Neural cell (in vitro differentiated cells): Measurements from ENCODE around the gene LARP1. TPM values are rescaled to one million over a fixed set of nuclear protein-coding genes. Genes with fewer than 3 reads are reported as not detected.

Experiments used
- H2AFZ ChIP-seq: fragments of 200-600, 300-800 bp; sonication (generic), shearing (Covaris generic); 2 replicates; pipeline ENCODE4 v1.6.0; 2014; ENCODE audit warnings: low read depth, mild to moderate bottlenecking, antibody characterized with exemption, low read length, moderate library complexity
- H3F3A ChIP-seq: fragments of 200-600 bp; shearing (Covaris generic); 2 replicates; pipeline ENCODE4 v1.6.1; 2016; ENCODE audit warnings: mild to moderate bottlenecking, moderate library complexity, mixed read lengths, antibody characterized with exemption, low read length; ENCODE audit not compliant: insufficient read depth, poor library complexity, severe bottlenecking
- H3K27ac ChIP-seq: fragments of 200-600, 300-800 bp; sonication (generic), shearing (Covaris generic); 2 replicates; pipeline ENCODE4 v1.5.1; 2014; ENCODE audit warnings: mild to moderate bottlenecking, low read length, moderate library complexity
- H3K27me3 ChIP-seq: fragments of 300-800, 200-600 bp; sonication (generic), shearing (Covaris generic); 2 replicates; pipeline ENCODE4 v1.6.0; 2014; ENCODE audit warnings: mild to moderate bottlenecking, low read depth, low read length, moderate library complexity; ENCODE audit not compliant: insufficient read depth
- H3K36me3 ChIP-seq: fragments of 300-800, 200-600 bp; sonication (generic), shearing (Covaris generic); 2 replicates; pipeline ENCODE4 v1.5.1; 2014; ENCODE audit warnings: mild to moderate bottlenecking, antibody characterized with exemption, low read length, moderate library complexity; ENCODE audit not compliant: insufficient read depth
- H3K4me2 ChIP-seq: fragments of 300-800, 200-600 bp; sonication (generic), shearing (Covaris generic); 2 replicates; pipeline ENCODE4 v1.6.0; 2014; ENCODE audit warnings: mild to moderate bottlenecking, low read length
- H3K4me3 ChIP-seq: fragments of 300-800, 200-600 bp; sonication (generic), shearing (Covaris generic); 2 replicates; pipeline ENCODE4 v1.5.1; 2014; ENCODE audit warnings: mild to moderate bottlenecking, low read length, moderate library complexity
- H3K79me2 ChIP-seq: fragments of 200-600 bp; shearing (Covaris generic); replicated peaks from 2 replicates; pipeline ENCODE4 v1.6.0; 2014; ENCODE audit warnings: mild to moderate bottlenecking, low read length, moderate library complexity; ENCODE audit not compliant: insufficient read depth
- H3K9ac ChIP-seq: fragments of 300-800, 200-600 bp; sonication (generic), shearing (Covaris generic); 2 replicates; pipeline ENCODE4 v1.6.1; 2016; ENCODE audit warnings: mild to moderate bottlenecking, low read length, mixed read lengths
- H3K9me2 ChIP-seq: fragments of 200-600 bp; shearing (Covaris generic); 2 replicates; pipeline ENCODE4 v1.6.1; 2016; ENCODE audit warnings: mild to moderate bottlenecking, low read length, mixed read lengths; ENCODE audit not compliant: insufficient read depth
- H3K9me3 ChIP-seq: fragments of 200-600, 300-800 bp; sonication (generic), shearing (Covaris generic); 2 replicates; pipeline ENCODE4 v1.6.1; 2016; ENCODE audit warnings: mild to moderate bottlenecking, mixed run types, low read length, moderate library complexity, mixed read lengths
- H4K20me1 ChIP-seq: fragments of 200-600 bp; shearing (Covaris generic); 2 replicates; pipeline ENCODE4 v1.6.1; 2016; ENCODE audit warnings: mild to moderate bottlenecking, mixed run types; ENCODE audit not compliant: insufficient read depth
- CTCF ChIP-seq: fragments of 450-650 bp; IDR thresholded peaks from 2 replicates; pipeline ENCODE4 v1.5.1; 2014; ENCODE audit warnings: antibody characterized with exemption, mild to moderate bottlenecking, moderate library complexity; ENCODE audit not compliant: poor library complexity, severe bottlenecking
- EP300 ChIP-seq: fragments of 450-650 bp; conservative IDR thresholded peaks from 2 replicates; pipeline ENCODE4 v1.6.1; 2014; ENCODE audit warnings: antibody characterized with exemption, mild to moderate bottlenecking, moderate library complexity; ENCODE audit not compliant: poor library complexity, severe bottlenecking
- EZH2 ChIP-seq: fragments of 200-600, 300-800 bp; shearing (Covaris generic), sonication (generic); IDR thresholded peaks from 2 replicates; pipeline ENCODE4 v1.6.1; 2014; ENCODE audit warnings: antibody characterized with exemption, low read length, borderline replicate concordance, mild to moderate bottlenecking; ENCODE audit not compliant: insufficient read depth, poor library complexity, severe bottlenecking
- MXI1 ChIP-seq: fragments of 450-650 bp; conservative IDR thresholded peaks from 2 replicates; pipeline ENCODE4 v1.6.1; 2014; ENCODE audit warnings: antibody characterized with exemption, mild to moderate bottlenecking; ENCODE audit not compliant: poor library complexity, severe bottlenecking
- POLR2AphosphoS5 ChIP-seq: IDR thresholded peaks from 2 replicates; pipeline ENCODE4 v1.6.1; 2012
- RAD21 ChIP-seq: fragments of 450-650 bp; conservative IDR thresholded peaks from 2 replicates; pipeline ENCODE4 v1.6.1; 2014; ENCODE audit warnings: antibody characterized with exemption, mild to moderate bottlenecking, moderate library complexity
- REST ChIP-seq: IDR thresholded peaks from 2 replicates; pipeline ENCODE4 v1.6.1; 2012; ENCODE audit warnings: borderline replicate concordance
- SMC3 ChIP-seq: fragments of 450-650 bp; conservative IDR thresholded peaks from 2 replicates; pipeline ENCODE4 v1.6.1; 2014; ENCODE audit warnings: antibody characterized with exemption, mild to moderate bottlenecking, moderate library complexity; ENCODE audit not compliant: poor library complexity
- TAF1 ChIP-seq: IDR thresholded peaks from 2 replicates; pipeline ENCODE4 v1.6.1; 2012; ENCODE audit warnings: low read depth
- polyA plus RNA-seq: library from polyadenylated mRNA; depleted of rRNA; stranded (reverse); fragments of >200 nt; gene quantifications from 2 replicates; pipeline ENCODE4 v1.2.3, GENCODE V29; 2014

Gene LARP1
- polyA plus RNA-seq, 1 donor from 2014 or later: 36.1 TPM

GRCh38 chr5:154824070-154824469 is 68.9 kb downstream of the LARP1 start:
- H3K36me3 ChIP-seq: no peaks in the 10 kb centered on the region
- no peak overlapping the region for H3K4me3 ChIP-seq
- no peaks in the 10 kb centered on the region for H4K20me1 ChIP-seq
- no peaks in the 10 kb centered on the region for H3K9me2 ChIP-seq
- H2AFZ ChIP-seq: no peak overlapping the region
- no peaks in the 10 kb centered on the region for H3K79me2 ChIP-seq
- TF ChIP-seq RAD21: no peak
- TF ChIP-seq SMC3: no peak
- TF ChIP-seq CTCF: no peak
- no peak for TF ChIP-seq REST
- no peak for TF ChIP-seq TAF1
- TF ChIP-seq EP300: no peak
- TF ChIP-seq EZH2: no peak
- TF ChIP-seq MXI1: no peak
- TF ChIP-seq POLR2AphosphoS5: no peak
- H3K27me3 ChIP-seq: no peaks in the 10 kb centered on the region
- H3F3A ChIP-seq: no peaks in the 10 kb centered on the region
- H3K27ac ChIP-seq: no peak overlapping the region
- no peak overlapping the region for H3K4me2 ChIP-seq
- no peaks in the 10 kb centered on the region for H3K9me3 ChIP-seq
- H3K9ac ChIP-seq: no peak overlapping the region

- Histone ChIP-seq H3K9ac (no peak overlapping the region), H3K4me2 (no peak overlapping the region), H3K79me2 (no peaks in the 10 kb centered on the region), H3K27me3 (no peaks in the 10 kb centered on the region), H3K27ac (no peak overlapping the region), H3K9me3 (no peaks in the 10 kb centered on the region), H3K36me3 (no peaks in the 10 kb centered on the region), H2AFZ (no peak overlapping the region), H3F3A (no peaks in the 10 kb centered on the region), H3K4me3 (no peak overlapping the region), H3K9me2 (no peaks in the 10 kb centered on the region), H4K20me1 (no peaks in the 10 kb centered on the region)
- TF ChIP-seq EP300 (no peak), POLR2AphosphoS5 (no peak), RAD21 (no peak), MXI1 (no peak), SMC3 (no peak), REST (no peak), TAF1 (no peak), EZH2 (no peak), CTCF (no peak)
Measured at GRCh38 chr5:154829181-154829588, 74.0 kb downstream of the LARP1 start.
